Colon (tissue), 2 donors: ENCODE results near the gene STAT1.

Experiments
- FAIRE-seq: peaks from 2 replicates; lab custom pipeline; 2012; peaks lifted over from hg19 to GRCh38; lab: Jason Lieb, UNC
- donor health status: control.
- donor health status: control.

Gene STAT1

DNA sequence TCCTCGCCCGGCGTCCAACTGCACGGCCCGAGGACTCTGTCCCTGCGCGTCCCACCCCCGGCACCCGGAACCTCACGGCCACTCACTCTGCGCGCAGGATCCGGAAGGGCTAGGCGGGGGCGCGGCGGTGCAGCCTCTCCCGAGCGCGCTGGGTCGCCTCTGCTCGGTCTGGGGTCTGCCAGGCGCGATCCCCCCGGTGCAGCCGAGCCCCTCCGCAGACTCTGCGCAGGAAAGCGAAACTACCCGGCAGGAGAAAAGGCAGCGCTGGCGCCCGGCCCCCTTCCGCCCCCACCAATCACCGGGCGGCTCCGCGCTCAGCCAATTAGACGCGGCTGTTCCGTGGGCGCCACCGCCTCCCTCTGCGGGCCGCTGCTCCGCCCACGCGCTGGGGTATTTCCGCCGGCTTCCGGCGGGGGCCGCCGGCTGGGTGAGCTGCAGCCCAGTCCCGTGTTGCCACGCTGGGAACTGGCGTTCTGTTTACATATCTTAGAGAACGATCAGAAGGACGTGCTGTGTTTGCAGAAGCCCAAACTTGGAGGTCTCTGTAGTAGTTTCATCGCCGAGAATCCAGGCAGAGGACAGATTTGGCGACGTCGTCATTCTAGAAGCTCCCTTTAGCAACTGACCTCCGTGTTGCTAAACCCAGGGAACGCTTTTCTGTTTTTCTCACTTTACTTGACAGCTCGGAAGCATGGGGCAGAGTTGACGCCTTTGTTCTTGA, at the start of gene STAT1:
TSS of gene STAT1 (minus strand) at position 240 of the 721 bp plus-strand sequence. CDS start 4,168 bp downstream, outside the sequence.
- no peak for FAIRE-seq

GRCh38 chr2:191063584-191063983, 49.6 kb upstream of the STAT1 start:
- no peak for FAIRE-seq

DNA sequence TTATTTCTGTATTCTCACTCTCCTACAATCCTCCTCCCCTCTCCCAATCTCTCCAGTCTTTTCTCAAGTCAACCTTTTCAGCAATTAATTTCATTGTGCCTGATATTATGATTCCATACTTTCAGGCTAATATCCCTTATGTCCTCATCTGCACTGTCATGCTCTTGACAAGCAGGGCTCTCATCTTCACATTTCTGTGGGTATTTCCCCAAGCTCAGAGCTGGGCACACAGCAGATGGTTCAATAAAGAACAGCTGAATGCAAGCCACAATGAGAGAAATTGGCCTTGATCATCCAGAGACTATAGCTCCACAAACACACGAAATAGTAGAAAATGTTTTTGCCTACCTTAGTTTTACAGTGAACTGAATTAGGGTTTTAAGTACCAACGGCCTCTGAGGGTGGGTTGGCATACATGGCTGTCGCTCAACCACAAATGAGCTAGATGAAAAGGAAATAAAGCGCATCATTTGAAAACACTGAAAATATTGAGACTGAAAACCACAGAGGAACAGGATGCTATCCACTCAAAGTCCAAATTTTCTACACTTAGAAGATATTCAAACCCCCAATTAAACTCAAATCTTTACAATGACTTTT, 47.5 kb upstream of the STAT1 start:
- no peak for FAIRE-seq

DNA sequence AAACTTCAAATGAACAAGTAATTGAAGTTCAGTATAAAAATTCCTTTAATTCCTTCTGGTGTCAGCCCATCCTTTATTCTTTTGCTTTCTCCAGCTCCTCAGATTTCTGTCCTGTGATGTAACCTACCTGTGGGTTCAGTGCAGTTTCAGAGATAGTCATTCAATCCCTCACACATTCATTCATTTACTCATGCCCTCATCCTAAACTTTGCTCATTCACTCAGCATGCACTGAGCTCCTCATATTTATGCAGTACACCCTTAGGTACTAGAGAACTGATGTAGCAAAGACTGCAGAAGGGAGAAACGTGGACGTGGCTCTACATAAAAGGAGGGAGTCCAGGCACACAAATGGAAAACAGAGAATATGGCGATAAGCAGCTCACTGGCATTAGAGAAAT, 45.3 kb upstream of the STAT1 start:
- no peak for FAIRE-seq

- no peak for FAIRE-seq
These were observed 42.3 kb upstream of the STAT1 start for GRCh38 chr2:191056228-191056627.

GRCh38 chr2:191053256-191053655, 39.3 kb upstream of the STAT1 start:
- FAIRE-seq: no peak

- FAIRE-seq: peak; percentile 28
These were observed 38.1 kb upstream of the STAT1 start for GRCh38 chr2:191051825-191052778.

GRCh38 chr2:191051177-191051576, 37.2 kb upstream of the STAT1 start:
- no peak for FAIRE-seq

DNA sequence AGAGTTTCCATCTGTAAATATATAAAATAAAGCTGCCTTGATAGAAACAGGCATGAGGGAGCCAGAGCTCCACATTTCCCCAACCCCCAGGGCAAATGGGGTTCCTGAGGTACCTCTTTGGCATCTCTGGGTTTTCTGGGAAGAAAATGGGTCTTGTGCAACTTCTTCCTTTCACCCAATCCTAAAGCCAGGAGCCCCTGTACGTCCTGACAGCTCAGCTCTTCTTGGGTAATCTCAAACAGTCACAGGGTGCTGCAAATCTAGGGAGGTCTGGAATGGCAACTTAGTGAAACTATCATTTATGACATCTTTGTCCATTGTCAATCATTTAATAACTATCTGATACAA, 36.6 kb upstream of the STAT1 start:
- no peak for FAIRE-seq

DNA sequence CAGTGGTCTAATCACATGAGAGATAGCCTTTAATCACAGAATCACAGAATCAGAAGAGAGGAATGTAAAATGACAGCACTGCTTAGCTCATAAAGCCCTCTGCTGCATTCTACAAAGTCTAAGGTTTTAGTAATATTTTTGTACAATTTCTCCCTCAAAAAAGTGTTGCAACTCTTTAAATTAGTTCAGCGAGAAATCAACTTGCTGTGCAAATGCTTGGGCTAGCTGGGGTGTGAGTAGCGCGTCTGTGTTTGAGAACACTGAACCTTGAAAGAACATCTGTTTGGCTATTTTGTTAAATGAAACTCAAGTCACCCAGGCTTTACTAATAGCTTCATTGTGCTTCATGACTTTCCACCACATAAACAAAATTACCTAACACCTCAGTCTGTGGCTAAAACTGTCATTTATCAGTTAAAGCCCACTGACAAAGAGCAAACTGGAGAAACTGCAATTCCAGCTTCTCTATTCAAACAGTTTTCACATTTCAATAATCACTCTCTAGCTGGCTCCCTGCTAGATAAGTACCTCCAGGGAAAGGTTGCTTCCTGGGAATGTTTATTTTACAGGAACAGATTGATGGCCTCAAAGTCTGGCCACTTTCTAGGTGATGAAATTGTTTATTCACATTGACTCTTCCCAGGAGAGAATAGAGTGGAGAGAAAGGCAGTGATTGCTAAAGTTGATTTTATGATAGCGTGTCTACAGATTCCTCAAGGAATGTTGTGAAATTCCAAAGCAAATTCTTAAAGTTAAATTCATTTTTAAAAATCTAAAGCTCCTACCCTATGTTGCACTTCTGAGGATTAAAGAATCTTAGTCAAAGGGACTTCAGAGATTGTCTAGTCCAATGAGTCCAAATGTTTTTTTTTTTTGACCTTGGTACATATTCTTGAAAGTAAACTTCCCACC, 36.0 kb upstream of the STAT1 start:
- no peak for FAIRE-seq

DNA sequence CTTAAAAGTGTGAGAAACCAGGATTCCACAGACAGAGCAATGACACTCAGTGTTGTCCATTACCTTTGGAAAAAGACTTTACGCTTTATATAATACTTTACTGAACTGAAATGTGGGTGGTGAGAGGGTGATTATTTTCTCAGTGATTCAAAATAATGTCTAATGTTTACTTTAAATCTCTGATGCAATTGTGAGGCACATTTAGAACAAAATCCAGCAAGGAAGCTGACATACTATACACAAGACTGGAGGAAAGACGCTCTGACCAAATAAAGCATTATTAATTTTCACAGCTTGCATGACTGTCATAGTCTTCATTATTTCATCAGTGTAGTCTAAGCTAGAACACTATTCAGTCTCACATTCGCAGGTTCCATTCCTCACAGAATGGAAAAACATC, 34.1 kb upstream of the STAT1 start:
- no peak for FAIRE-seq

DNA sequence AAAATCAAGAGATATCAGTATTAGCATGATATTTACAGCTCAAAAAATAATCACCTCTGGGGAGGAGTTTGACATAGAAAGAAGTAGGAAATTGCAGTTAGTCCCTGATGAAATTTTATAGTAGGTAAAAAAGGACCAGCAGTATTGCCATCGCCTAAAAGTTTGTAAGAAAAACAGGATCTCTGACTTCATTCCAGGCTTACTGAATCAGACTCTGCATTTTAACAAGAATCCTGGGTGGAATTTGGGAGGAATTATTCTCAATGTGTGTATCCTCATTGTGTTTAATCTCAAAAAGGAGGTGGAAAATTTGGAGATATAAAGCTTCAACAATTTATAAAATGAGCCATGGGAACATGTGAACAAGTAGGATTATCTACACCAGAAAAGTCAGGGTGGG, 31.2 kb upstream of the STAT1 start:
- FAIRE-seq: no peak

GRCh38 chr2:191043438-191043837, 29.5 kb upstream of the STAT1 start:
- no peak for FAIRE-seq

- FAIRE-seq: no peak
These were observed 27.6 kb upstream of the STAT1 start for GRCh38 chr2:191041418-191042161.

- no peak for FAIRE-seq
These were observed 25.6 kb upstream of the STAT1 start for GRCh38 chr2:191039616-191040015.

- no peak for FAIRE-seq
These were observed 24.8 kb upstream of the STAT1 start for GRCh38 chr2:191038741-191039140.

DNA sequence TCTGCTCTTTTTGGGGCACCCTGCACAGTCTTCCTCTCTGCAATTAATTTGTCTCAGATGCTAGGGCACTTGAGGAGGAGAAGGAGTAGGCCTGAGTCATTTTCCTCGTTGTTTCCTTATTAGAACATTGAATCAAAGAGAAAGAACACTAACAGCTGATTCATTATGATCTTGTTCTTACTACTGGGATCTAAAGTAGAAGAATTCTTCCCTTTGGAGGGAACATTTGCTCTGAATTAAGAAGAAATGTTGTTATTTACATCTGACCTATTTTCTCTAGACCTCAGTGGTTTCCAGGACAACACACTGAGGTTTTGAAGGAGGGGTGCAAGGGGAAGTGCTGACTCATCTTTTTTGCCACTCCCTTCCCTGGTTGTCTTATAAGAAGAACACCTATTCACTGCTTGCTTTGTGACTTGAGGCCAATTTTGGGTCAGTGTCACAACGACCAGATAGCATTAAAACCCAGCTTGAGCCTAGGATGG, 24.3 kb upstream of the STAT1 start:
- no peak for FAIRE-seq

GRCh38 chr2:191037351-191037750, 23.4 kb upstream of the STAT1 start:
- no peak for FAIRE-seq

- FAIRE-seq: no peak
These were observed 22.4 kb upstream of the STAT1 start for GRCh38 chr2:191036363-191036762.

DNA sequence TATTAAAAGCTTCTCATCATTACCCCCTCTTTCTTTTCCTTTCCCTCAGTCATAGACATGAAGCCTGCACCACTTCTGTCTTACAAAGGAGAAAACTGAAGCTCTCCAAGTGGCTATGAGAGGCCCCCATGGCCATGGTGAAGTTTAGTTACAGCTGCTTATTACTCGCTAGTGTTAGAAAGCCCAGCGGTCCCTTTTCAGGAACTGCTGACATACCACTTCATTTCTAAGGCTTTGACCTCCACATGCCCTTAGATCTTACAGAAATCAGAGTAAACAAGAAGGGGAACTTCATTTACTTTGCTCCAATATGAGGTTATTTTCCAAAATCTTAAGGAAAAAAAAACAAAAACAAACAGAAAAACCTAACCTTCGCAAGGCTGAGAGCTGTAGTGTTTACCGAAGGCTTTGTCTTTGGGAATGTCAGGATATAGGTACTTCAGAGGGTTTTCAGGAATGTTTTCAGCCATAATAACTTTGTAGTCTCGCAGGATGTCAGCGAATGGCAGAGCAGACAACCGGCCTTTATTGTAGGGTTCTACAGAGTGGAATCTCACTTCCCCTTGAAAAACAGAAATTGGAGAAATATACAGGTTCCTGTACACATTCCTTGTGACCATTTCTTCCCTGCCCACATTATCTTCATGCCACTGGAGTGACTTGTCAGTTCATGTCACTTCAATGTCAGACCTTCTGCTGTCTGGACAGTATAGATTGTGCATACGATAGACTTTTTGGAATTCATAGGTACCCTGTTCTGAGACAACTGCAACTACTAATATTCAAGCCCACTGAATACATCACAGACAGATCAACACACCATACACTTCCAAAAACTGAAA, 18.8 kb upstream of the STAT1 start:
- no peak for FAIRE-seq
